GM12878 (cell line): ENCODE measurements around the gene ATP6V1G2. TPM values are rescaled to one million over a fixed set of nuclear protein-coding genes. Genes with fewer than 3 reads are reported as not detected.

Experiments used
- ATAC-seq: fragments of 200-7000 bp; cut with Tn5 transposase; 3 replicates; pipeline ENCODE4 v1.9.1; 2020; ENCODE audit warnings: mild to moderate bottlenecking, moderate library complexity
- BruUV-seq: library from RNA; stranded (reverse); fragments of 400-500 nt; replicated peaks from 2 replicates; lab custom pipeline; 2021; lab: Mats Ljungman, UMichigan
- CTCF ChIA-PET: fragments of 300-600 bp; sonication (Branson Sonifier 250); formaldehyde crosslinking; extraction: SDS; loops from one replicate; lab custom pipeline; 2021; ENCODE audit warnings: inconsistent platforms; lab: Yijun Ruan, JAX
- POLR2A ChIA-PET: fragments of 350-600 bp; formaldehyde crosslinking; extraction: SDS; loops from one replicate; lab custom pipeline; 2021; ENCODE audit warnings: inconsistent platforms; lab: Charles Lee
- RAD21 ChIA-PET: fragments of 300-600 bp; sonication (Branson Sonifier 250); formaldehyde crosslinking; loops from one replicate; lab custom pipeline; 2023; ENCODE audit warnings: antibody characterized with exemption; ENCODE audit not compliant: unreplicated experiment; lab: Charles Lee
- SMC1A ChIA-PET: fragments of 300-600 bp; sonication (Branson Sonifier 250); formaldehyde crosslinking; loops from one replicate; lab custom pipeline; 2023; ENCODE audit not compliant: unreplicated experiment, uncharacterized antibody; lab: Charles Lee
- DNase-seq: peaks from one replicate; pipeline ENCODE4 v3.0.0-alpha.2; 2011; ENCODE audit warnings: low read depth, low spot score
- FAIRE-seq: peaks from 3 replicates; lab custom pipeline; 2011; peaks lifted over from hg19 to GRCh38; lab: Jason Lieb, UNC
- H2AFZ ChIP-seq: 2 replicates; pipeline ENCODE4 v1.6.0; 2011; ENCODE audit warnings: low read depth, low read length, control low read depth; ENCODE audit not compliant: control insufficient read depth
- H3K27ac ChIP-seq: 2 replicates; pipeline ENCODE4 v1.5.1; 2011; ENCODE audit warnings: control low read depth; ENCODE audit not compliant: control insufficient read depth, insufficient read depth
- H3K27me3 ChIP-seq, 2 experiments: replicated peaks in 1 of 2; 2 replicates each; pipeline versions ENCODE4 v1.6.0 to v1.6.1; 2011; ENCODE audit warnings: low read length in 1 of 2; ENCODE audit not compliant: control insufficient read depth in 2 of 2, insufficient read depth in 2 of 2
- H3K36me3 ChIP-seq, 2 experiments: 2 replicates each; pipeline ENCODE4 v1.5.1; 2011; ENCODE audit warnings: low read length in 1 of 2; ENCODE audit not compliant: control insufficient read depth in 2 of 2, insufficient read depth in 2 of 2
- H3K4me1 ChIP-seq: 2 replicates; pipeline ENCODE4 v1.6.1; 2011; ENCODE audit warnings: mild to moderate bottlenecking, low read length, moderate library complexity, mixed read lengths; ENCODE audit not compliant: control insufficient read depth, insufficient read depth
- H3K4me2 ChIP-seq: 2 replicates; pipeline ENCODE4 v1.6.0; 2011; ENCODE audit warnings: control low read depth; ENCODE audit not compliant: control insufficient read depth, insufficient read depth
- H3K4me3 ChIP-seq: fragments of 200-600 bp; sonication (generic); 2 replicates; pipeline ENCODE4 v1.5.1; 2016
- H3K79me2 ChIP-seq: 2 replicates; pipeline ENCODE4 v1.6.0; 2011; ENCODE audit warnings: low read length; ENCODE audit not compliant: control insufficient read depth, insufficient read depth
- H3K9ac ChIP-seq: 2 replicates; pipeline ENCODE4 v1.8.0; 2011; ENCODE audit warnings: low read length, control low read depth, mixed read lengths; ENCODE audit not compliant: control insufficient read depth, insufficient read depth
- H3K9me3 ChIP-seq: replicated peaks from 3 replicates; pipeline ENCODE4 v1.5.1; 2011; ENCODE audit warnings: mild to moderate bottlenecking, low read length; ENCODE audit not compliant: control insufficient read depth, insufficient read depth
- H4K20me1 ChIP-seq: 2 replicates; pipeline ENCODE4 v1.6.0; 2011; ENCODE audit not compliant: control insufficient read depth, insufficient read depth
- ATF3 ChIP-seq: IDR thresholded peaks from 2 replicates; pipeline ENCODE4 v1.6.1; 2011; ENCODE audit warnings: low read depth, mild to moderate bottlenecking, low read length, moderate library complexity, borderline replicate concordance; ENCODE audit errors: extremely low read depth
- FOS ChIP-seq: IDR thresholded peaks from 3 replicates; pipeline ENCODE4 v1.6.1; 2011; ENCODE audit warnings: borderline replicate concordance; ENCODE audit not compliant: insufficient read length; ENCODE audit errors: extremely low read depth
- MEF2A ChIP-seq: IDR thresholded peaks from 2 replicates; pipeline ENCODE4 v1.6.1; 2011; ENCODE audit warnings: low read depth, mild to moderate bottlenecking, low read length, moderate library complexity; ENCODE audit not compliant: insufficient read depth
- PML ChIP-seq: IDR thresholded peaks from 2 replicates; pipeline ENCODE4 v1.6.1; 2012; ENCODE audit warnings: low read length, inconsistent platforms
- SUZ12 ChIP-seq: fragments of 200-600 bp; sonication (generic); IDR thresholded peaks from one replicate; pipeline ENCODE4 v1.6.1; 2018; ENCODE audit warnings: antibody characterized with exemption, mild to moderate bottlenecking; ENCODE audit not compliant: unreplicated experiment
- USF1 ChIP-seq: IDR thresholded peaks from 2 replicates; pipeline ENCODE4 v1.6.1; 2011; ENCODE audit warnings: borderline replicate concordance, low read depth, mild to moderate bottlenecking, moderate library complexity, mixed read lengths, low read length; ENCODE audit not compliant: insufficient read depth; ENCODE audit errors: extremely low read length
- ZNF217 ChIP-seq: fragments of 450-650 bp; IDR thresholded peaks from 2 replicates; pipeline ENCODE4 v1.6.1; 2017; ENCODE audit warnings: antibody characterized with exemption, mild to moderate bottlenecking
- ZZZ3 ChIP-seq: IDR thresholded peaks from 2 replicates; pipeline ENCODE4 v1.6.1; 2011; ENCODE audit warnings: low read depth; ENCODE audit not compliant: control insufficient read depth, insufficient read length
- WGBS: methylation state at CpG from one replicate; pipeline ENCODE4 v1.1.6; 2016; ENCODE audit warnings: low lambda C conversion rate; ENCODE audit not compliant: insufficient replicate concordance, insufficient coverage; ENCODE audit errors: missing lambda C conversion rate; 5-methylcytosine and 5-hydroxymethylcytosine counted together
- in situ Hi-C: fragments of 300-500 bp; cut with MboI; formaldehyde crosslinking; loops from 9 replicates; pipeline ENCODE4 v1.14.3; 2018; ENCODE audit warnings: mixed read lengths
- intact Hi-C: fragments of 100-400 bp; cut with micrococcal nuclease; formaldehyde crosslinking; loops from one replicate; pipeline ENCODE4 v1.14.2; 2022; ENCODE audit not compliant: unreplicated experiment
- polyA plus RNA-seq, 11 experiments: library from polyadenylated mRNA; depleted of rRNA in 4 of 11; unstranded in 6 of 11; stranded (reverse) in 5 of 11; fragments of >200 nt; fragmentation: Nextera tagmentation in 4 of 11; fragmentation: Illumina TruSeq in 1 of 11; extraction: Ambion mirVana in 4 of 11; extraction: Trizol in 1 of 11; gene quantifications; 1 replicate in 1 of 11; 2 replicates in 10 of 11; pipeline versions ENCODE4 v1.2.1 to v1.2.3, GENCODE V29; 2011 to 2016; ENCODE audit warnings: inconsistent platforms in 2 of 11, missing spikeins in 2 of 11, low read depth in 1 of 11
- total RNA-seq, 4 experiments: library from RNA; depleted of rRNA in 3 of 4; stranded (reverse); fragments of >200 nt in 3 of 4; fragmentation: Illumina TruSeq in 1 of 4; extraction: Trizol in 1 of 4; gene quantifications; 2 replicates each; pipeline versions ENCODE4 v1.2.1 to v1.2.3, GENCODE V29; 2013 to 2021
- TF ChIP-seq, protein P1 (sequence below): fragments of 450-650 bp; IDR thresholded peaks from 2 replicates; pipeline ENCODE4 v1.6.1; 2016; ENCODE audit warnings: mild to moderate bottlenecking, moderate library complexity, borderline replicate concordance
- TF ChIP-seq, protein P2 (sequence below): fragments of 450-650 bp; IDR thresholded peaks from 2 replicates; pipeline ENCODE4 v1.6.1; 2017; ENCODE audit warnings: mild to moderate bottlenecking
- TF ChIP-seq, protein P3 (sequence below): fragments of 450-650 bp; IDR thresholded peaks from 2 replicates; pipeline ENCODE4 v1.6.1; 2017; ENCODE audit warnings: borderline replicate concordance

The ATP6V1G2 gene
- total and polyA plus RNA-seq, 10 of the 15 experiments (the other 5 are each of a cell fraction or from before 2014, with no cell fraction given) = 0.45 to 8.9 (median 2.8) TPM

GRCh38 chr6:31575335-31575901, 29.0 kb upstream of the ATP6V1G2 start, which contains the start of gene TNF:
TNF (plus strand) TSS chr6:31575565; CDS start chr6:31575742, 177 bp downstream.
- ChIA-PET CTCF (interaction anchor here (0.9 to 31.0 kb wide), 4 partner anchors 18 to 244 kb away, joined by 3 to 2098 read pairs (median 396); partner anchors contain the start of genes ATP6V1G2, DDX39B, LST1 and LTA), SMC1A (interaction anchor here (0.6 to 45.5 kb wide), 6 partner anchors 9 to 390 kb away, joined by 3 to 1989 read pairs (median 30); partner anchors contain the start of genes ATP6V1G2, DDX39B, LST1 and LTA), RAD21 (interaction anchor here (0.5 to 17.5 kb wide), 13 partner anchors 8 to 1396 kb away, joined by 3 to 620 read pairs (median 5); partner anchors contain the start of genes ATP6V1G2, DDX39B, GPANK1 and LST1), POLR2A (interaction anchor here (0.9 to 17.1 kb wide), 11 partner anchors 8 to 252 kb away, joined by 3 to 282 read pairs (median 14); partner anchors contain the start of genes ATP6V1G2, DDX39B, HSPA1B and LST1)
- Histone ChIP-seq H3K27ac (peak within 1 kb of the TSS; percentile 96), H3K9me3 (no peaks in the 10 kb centered on the region), H4K20me1 (no peaks in the 10 kb centered on the region), H3K36me3 (peaks cover 0 to 7% of the 10 kb centered on the region in 2 experiments; a peak in 2 of 4 replicates), H3K4me2 (peak within 1 kb of the TSS; percentile 84), H3K4me3 (peak within 1 kb of the TSS; percentile 91), H2AFZ (no peak within 1 kb of the TSS), H3K4me1 (peaks cover 57% of the 10 kb centered on the region), H3K9ac (peak within 1 kb of the TSS; percentile 82), H3K27me3 (no peaks in the 10 kb centered on the region), H3K79me2 (peaks cover 84% of the 10 kb centered on the region)
- ATAC-seq (peak; percentile 44), FAIRE-seq (peak; percentile 68), DNase-seq (peak; percentile 91)
- no TSS peak for BruUV-seq
- WGBS = 1% methylated on average over 17 of the region's 19 CpGs
- intact Hi-C loops (no loop called here), in situ Hi-C loops (no loop called here)
- TF ChIP-seq ZZZ3 = no peak
- 0 out of 2 replicates have a peak, but pooled peaks have one; percentile 50 for TF ChIP-seq MEF2A
- no peak for TF ChIP-seq ZNF217
- TF ChIP-seq USF1 = no peak
- TF ChIP-seq, protein P1, sequence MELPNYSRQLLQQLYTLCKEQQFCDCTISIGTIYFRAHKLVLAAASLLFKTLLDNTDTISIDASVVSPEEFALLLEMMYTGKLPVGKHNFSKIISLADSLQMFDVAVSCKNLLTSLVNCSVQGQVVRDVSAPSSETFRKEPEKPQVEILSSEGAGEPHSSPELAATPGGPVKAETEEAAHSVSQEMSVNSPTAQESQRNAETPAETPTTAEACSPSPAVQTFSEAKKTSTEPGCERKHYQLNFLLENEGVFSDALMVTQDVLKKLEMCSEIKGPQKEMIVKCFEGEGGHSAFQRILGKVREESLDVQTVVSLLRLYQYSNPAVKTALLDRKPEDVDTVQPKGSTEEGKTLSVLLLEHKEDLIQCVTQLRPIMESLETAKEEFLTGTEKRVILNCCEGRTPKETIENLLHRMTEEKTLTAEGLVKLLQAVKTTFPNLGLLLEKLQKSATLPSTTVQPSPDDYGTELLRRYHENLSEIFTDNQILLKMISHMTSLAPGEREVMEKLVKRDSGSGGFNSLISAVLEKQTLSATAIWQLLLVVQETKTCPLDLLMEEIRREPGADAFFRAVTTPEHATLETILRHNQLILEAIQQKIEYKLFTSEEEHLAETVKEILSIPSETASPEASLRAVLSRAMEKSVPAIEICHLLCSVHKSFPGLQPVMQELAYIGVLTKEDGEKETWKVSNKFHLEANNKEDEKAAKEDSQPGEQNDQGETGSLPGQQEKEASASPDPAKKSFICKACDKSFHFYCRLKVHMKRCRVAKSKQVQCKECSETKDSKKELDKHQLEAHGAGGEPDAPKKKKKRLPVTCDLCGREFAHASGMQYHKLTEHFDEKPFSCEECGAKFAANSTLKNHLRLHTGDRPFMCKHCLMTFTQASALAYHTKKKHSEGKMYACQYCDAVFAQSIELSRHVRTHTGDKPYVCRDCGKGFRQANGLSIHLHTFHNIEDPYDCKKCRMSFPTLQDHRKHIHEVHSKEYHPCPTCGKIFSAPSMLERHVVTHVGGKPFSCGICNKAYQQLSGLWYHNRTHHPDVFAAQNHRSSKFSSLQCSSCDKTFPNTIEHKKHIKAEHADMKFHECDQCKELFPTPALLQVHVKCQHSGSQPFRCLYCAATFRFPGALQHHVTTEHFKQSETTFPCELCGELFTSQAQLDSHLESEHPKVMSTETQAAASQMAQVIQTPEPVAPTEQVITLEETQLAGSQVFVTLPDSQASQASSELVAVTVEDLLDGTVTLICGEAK = no peak
- no peak for TF ChIP-seq ATF3
- TF ChIP-seq, protein P2, sequence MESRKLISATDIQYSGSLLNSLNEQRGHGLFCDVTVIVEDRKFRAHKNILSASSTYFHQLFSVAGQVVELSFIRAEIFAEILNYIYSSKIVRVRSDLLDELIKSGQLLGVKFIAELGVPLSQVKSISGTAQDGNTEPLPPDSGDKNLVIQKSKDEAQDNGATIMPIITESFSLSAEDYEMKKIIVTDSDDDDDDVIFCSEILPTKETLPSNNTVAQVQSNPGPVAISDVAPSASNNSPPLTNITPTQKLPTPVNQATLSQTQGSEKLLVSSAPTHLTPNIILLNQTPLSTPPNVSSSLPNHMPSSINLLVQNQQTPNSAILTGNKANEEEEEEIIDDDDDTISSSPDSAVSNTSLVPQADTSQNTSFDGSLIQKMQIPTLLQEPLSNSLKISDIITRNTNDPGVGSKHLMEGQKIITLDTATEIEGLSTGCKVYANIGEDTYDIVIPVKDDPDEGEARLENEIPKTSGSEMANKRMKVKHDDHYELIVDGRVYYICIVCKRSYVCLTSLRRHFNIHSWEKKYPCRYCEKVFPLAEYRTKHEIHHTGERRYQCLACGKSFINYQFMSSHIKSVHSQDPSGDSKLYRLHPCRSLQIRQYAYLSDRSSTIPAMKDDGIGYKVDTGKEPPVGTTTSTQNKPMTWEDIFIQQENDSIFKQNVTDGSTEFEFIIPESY = no peak
- TF ChIP-seq FOS = no peak
- TF ChIP-seq SUZ12 = no peak
- TF ChIP-seq, protein P3, sequence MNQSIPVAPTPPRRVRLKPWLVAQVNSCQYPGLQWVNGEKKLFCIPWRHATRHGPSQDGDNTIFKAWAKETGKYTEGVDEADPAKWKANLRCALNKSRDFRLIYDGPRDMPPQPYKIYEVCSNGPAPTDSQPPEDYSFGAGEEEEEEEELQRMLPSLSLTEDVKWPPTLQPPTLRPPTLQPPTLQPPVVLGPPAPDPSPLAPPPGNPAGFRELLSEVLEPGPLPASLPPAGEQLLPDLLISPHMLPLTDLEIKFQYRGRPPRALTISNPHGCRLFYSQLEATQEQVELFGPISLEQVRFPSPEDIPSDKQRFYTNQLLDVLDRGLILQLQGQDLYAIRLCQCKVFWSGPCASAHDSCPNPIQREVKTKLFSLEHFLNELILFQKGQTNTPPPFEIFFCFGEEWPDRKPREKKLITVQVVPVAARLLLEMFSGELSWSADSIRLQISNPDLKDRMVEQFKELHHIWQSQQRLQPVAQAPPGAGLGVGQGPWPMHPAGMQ = no peak
- TF ChIP-seq PML = no peak
